ENCODE data around the gene ZNF205.
"Not testable (repeated sequence)": the region's sequence is repeated elsewhere in the genome, so short reads cannot be mapped to it uniquely, and the experiment has no call there.

The ZNF205 gene

DNA sequence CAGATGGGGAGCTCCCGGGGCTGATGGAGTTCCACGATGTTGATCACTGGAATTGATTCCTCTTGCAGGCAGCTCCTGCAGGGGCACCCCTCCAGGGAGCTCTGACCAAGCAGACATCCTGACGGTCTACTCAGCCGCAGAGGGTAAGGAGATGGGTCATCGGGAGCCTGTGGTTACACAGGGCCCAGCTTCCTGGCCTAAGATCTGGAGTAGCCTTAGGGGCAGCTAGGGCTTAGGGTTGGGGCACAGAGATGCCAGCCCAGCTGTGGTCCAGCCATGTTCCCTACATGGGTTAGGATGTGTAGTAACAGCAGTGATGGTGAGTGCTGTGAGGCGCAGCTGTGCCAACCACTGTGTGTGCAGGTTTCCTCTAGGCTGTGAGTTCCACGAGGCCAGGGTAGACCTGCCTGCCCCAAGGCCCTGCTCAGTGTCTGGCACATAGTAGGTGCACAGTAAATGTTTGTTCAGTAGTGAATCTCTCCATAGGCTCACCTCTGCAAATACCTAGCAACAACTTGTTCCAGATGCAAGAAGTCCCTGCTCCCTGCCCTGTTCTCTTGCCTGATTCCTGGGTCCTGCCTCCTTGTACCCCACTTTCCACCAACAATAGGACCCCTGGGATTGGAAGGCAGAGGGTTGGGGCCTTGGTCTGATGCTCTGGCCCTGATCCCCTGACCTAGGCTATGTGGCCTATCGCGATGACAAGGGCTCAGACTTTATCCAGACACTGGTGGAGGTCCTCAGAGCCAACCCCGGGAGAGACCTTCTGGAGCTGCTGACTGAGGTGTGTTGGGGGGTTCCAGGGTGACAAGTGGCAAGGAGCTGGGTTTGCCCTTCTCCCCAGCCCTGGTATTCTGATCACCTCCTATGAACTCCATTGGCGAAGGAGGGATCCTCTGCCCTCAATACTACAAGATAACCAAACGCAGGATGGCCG, 36.1 kb downstream of the ZNF205 start:
- DNase-seq (ENCODE audit: low spot score): no peak

DNA sequence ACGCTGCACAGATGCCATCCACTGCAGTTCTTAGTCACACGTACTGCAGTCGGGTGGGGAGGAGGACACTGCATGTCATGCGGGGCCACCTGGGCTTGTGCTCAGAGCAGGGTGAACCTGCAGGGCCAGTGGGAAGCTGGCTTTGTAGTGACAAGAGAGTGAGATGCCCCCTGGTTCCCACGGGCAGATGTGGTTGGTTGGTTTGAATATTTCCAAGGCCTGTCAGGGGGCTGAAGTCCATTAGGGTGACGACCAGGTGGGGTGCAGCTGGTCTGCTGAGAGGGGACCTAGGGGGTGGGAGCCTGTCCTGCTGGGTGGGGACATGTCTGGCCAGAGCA, 36.8 kb downstream of the ZNF205 start:
- DNase-seq (ENCODE audit: low spot score): no peak

DNA sequence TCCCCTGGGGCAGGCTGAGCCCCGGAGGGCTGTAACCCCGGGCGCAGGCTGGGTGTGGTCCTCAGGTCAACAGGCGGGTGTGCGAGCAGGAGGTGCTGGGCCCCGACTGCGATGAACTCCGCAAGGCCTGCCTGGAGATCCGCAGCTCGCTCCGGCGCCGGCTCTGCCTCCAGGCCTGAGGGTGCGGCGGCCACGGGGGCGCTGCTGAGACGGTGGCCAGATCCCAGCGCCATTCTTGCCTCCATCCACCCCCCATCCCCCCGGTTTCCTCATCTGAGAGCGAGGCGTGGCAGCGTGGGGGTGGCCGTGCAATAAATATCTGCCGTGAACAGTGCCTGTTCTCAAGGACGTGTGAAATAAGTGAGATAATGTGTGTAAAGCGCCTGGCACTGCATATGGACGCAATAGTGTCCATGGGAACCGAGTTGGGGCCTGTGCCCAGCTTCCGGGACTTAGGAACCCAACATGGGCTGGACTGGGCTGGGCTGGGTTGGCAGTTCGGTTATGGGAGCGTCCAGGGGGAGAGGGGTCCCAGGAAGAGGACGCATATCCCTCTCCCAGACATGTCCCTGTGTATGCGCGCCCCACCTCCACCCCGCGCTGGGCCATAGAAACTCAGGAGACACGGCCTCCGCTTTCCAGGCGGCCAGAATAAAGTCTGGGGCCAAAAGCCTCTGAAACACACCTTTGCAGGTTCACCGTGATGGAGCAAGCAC, 37.4 kb downstream of the ZNF205 start:
- DNase-seq (ENCODE audit: low spot score): peak; percentile 65

DNA sequence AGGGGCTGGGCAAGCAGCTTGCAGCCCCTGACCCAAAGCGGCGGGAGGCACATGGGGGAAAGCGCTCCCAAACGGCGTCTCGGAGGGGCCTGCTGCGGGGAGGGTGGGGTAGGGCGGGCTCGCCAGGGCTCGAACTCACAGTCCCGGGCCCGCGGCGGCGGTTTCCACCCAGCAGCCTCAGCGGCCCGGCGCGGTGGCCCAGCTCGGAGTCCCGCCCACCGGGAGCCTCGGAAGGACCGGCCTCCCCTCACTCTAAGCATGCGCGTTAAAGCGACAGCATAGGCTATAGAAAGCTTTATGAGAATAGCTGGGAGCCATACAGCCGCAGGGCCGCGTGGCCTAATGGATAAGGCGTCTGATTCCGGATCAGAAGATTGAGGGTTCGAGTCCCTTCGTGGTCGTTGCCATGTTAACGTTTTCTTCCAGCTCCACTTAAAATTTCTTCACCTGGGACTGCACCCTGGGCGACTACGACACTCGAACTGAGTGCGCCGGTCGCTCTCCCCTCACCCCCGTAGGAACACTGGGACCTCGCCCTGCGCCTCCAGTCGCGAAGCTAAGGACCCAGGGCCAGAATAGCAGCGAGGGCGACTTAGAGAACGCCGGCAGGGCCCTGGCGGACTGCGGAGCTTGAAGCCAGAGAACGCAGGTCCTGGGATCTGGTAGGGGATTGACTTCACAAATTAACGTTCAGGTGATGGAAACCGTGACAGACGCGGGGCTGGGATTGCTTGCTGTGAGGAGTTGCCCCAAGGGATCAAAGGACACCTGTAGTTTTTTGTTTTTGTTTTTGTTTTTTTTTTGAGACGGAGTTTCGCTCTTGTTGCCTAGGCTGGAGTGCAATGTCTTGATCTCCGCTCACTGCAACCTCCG, 38.2 kb downstream of the ZNF205 start:
- DNase-seq (ENCODE audit: low spot score): peak; percentile 96

DNA sequence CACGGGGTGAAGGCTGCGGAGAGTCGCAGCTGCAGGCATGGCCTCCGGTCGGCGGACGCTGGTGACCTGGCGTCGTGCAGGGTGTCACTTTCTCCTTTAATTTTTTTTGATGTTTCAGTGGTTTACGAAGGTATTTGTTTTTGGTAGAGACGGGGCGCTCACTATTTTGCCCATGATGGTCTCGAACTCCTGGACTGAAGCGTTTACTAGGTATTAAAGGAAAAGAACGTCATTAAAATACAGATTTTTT, 39.6 kb downstream of the ZNF205 start:
- peak; percentile 40 for DNase-seq (ENCODE audit: low spot score)

- DNase-seq (ENCODE audit: low spot score): peak; percentile 77
Measured at GRCh38 chr16:3152277-3152990, 40.0 kb downstream of the ZNF205 start.

- DNase-seq (ENCODE audit: low spot score): no peak
Measured at GRCh38 chr16:3152991-3153368, 40.6 kb downstream of the ZNF205 start.

- no peak for DNase-seq (ENCODE audit: low spot score)
Measured at GRCh38 chr16:3155181-3155580, 42.8 kb downstream of the ZNF205 start.

DNA sequence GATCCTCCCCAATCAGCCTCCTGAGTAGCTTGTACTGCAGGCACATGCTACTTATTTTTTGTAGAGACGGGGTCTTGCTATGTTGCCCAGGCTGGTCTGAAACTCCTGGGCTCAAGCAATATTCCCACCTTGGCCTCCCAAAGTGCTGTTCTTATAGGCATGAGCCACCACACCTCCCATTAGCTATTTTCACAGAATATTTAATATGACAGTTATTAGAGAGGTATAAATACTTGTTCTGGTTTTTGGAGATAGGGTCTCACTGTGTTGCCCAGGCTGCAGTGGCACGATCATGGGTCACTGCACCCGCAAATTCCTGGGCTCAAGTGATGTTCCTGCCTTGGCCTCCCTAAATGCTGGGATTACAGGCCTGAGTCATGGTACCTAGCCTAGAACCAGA, 43.6 kb downstream of the ZNF205 start:
- DNase-seq (ENCODE audit: low spot score): no peak

- peak; percentile 55 for DNase-seq (ENCODE audit: low spot score)
Measured at GRCh38 chr16:3157229-3158025, 45.0 kb downstream of the ZNF205 start.

GRCh38 chr16:3158026-3158509, 45.7 kb downstream of the ZNF205 start:
- no peak for DNase-seq (ENCODE audit: low spot score)

- DNase-seq (ENCODE audit: low spot score): peak; percentile 89
Measured at GRCh38 chr16:3158510-3159314, 46.3 kb downstream of the ZNF205 start.

- DNase-seq (ENCODE audit: low spot score): no peak
Measured at GRCh38 chr16:3161235-3162018, 49.0 kb downstream of the ZNF205 start.

DNA sequence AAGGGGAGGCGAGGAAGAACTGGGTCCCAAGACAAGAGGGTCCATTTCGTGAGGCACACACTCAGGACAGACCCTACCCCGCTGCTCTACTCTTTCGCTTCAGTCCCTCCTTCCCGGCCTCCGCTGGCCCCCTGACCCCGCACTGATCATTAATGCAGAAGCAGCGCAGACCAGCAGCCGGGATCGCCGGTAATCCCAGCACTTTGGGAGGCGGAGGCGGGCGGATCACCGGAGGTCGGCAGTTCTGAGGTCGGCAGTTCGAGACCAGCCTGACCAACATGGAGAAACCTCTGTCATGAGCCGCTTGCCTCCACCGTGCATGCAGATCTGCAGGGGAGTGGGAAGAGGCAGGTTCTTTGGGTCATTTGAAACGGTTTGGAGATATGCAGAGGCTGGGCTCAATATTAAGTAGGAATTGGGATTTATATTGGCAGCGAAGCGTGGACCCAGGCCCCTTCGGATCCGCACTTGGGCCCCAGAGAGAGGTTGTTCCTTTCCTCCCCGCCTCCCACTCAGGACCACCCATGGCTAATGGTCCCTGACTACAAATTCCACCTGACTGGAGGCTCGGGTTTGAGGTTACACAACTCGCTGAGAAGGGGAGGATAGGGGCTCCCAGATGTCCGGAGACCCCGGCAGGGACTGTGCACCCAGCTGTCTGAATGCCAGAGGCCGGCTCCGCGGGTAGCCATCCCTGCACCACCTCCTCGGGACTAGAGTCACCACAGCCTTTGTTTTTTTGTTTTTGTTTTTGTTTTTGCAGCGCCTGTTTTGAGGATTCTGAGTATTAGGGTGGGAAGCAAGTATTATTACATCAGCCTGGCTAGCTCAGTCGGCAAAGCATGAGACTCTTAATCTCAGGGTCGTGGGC, 52.0 kb downstream of the ZNF205 start:
- DNase-seq (ENCODE audit: low spot score): no peak

GRCh38 chr16:3165111-3165822, 52.9 kb downstream of the ZNF205 start:
- no peak for DNase-seq (ENCODE audit: low spot score)

DNA sequence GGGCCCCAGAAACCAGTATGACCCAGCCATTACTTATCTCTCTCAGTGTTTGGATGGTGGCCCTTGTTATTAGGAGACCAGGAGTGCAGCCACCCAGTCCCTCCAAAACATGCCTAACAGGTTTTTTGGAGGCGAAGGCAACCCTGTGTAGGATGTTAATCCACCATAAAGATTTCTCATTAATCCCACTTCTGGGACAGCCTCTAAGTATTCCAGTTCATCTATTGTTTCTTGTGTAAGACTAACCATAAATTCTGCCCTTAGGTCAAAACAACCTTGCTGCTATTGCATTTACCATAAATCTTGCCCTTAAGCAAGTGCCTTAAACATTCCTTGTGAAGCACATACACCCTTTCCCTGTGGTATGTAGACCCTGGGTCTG, 54.1 kb downstream of the ZNF205 start:
- DNase-seq (ENCODE audit: low spot score): no peak

DNA sequence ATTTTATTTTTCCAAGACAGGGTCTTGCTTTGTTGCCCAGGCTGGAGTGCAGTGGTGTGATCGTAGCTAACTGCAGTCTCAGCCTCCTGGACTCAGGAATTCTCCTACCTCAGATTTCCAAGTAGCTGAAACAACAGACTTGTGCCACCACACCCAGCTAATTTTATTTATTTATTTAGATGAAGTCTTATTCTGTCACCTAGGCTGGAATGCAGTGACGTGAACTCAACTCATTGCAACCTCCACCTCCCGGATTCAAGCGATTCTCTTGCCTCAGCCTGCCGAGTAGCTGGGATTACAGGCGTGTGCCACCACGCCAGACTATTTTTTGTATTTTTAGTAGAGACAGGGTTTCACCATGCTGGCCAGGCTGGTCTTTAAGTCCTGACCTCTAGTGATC, 56.3 kb downstream of the ZNF205 start:
- not testable (repeated sequence) for DNase-seq (ENCODE audit: low spot score)
